ENCODE data around the gene SENP5. TPM values are rescaled to one million over a fixed set of nuclear protein-coding genes. Genes with fewer than 3 reads are reported as not detected.

Gene SENP5
- total RNA-seq, 3 donors from 2014 or later (not counting 1 experiment from before 2014, with no cell fraction given) = 77.0 to 98.7 (median 78.0) TPM

GRCh38 chr3:196949285-196949619 lies 81.5 kb downstream of the SENP5 start:
- Mint-ChIP-seq H3K4me1 (peaks cover 0 to 8% of the 10 kb centered on the region in 2 donors), H3K27ac (no peak overlapping the region), H3K4me3 (no peak overlapping the region), H3K36me3 (no peaks in the 10 kb centered on the region), H3K27me3 (ENCODE audit: low read depth in 2 of 2) (no peaks in the 10 kb centered on the region), H3K9me3 (no peaks in the 10 kb centered on the region)
- no peak for TF ChIP-seq CTCF (IDR thresholded peaks at IDR 0.05)
- no peak overlapping the region for H3K27ac ChIP-seq (ENCODE audit: low read length)
- WGBS (ENCODE audit: insufficient coverage) = 92% methylated on average over 6 of the region's 6 CpGs
- intact Hi-C loops (cut with micrococcal nuclease) = no loop called here
- H3K27me3 ChIP-seq (ENCODE audit: control insufficient read depth, insufficient read depth, low read length) = no peaks in the 10 kb centered on the region
- DNase-seq (no peak), ATAC-seq (no peak)
- H3K4me1 ChIP-seq (ENCODE audit: control insufficient read depth, insufficient read depth, low read length) = no peaks in the 10 kb centered on the region
- no peak overlapping the region for H3K4me3 ChIP-seq (ENCODE audit: low read length)
- no peaks in the 10 kb centered on the region for H3K9me3 ChIP-seq (ENCODE audit: control insufficient read depth, insufficient read depth, low read length)
- H3K36me3 ChIP-seq (ENCODE audit: control insufficient read depth, insufficient read depth, low read length) = no peaks in the 10 kb centered on the region

GRCh38 chr3:196949750-196950149 lies 82.0 kb downstream of the SENP5 start:
- Histone ChIP-seq H3K4me3 (ENCODE audit: low read length) (no peak overlapping the region), H3K36me3 (ENCODE audit: control insufficient read depth, insufficient read depth, low read length) (no peaks in the 10 kb centered on the region), H3K4me1 (ENCODE audit: control insufficient read depth, insufficient read depth, low read length) (no peaks in the 10 kb centered on the region), H3K27me3 (ENCODE audit: control insufficient read depth, insufficient read depth, low read length) (no peaks in the 10 kb centered on the region), H3K27ac (ENCODE audit: low read length) (no peak overlapping the region), H3K9me3 (ENCODE audit: control insufficient read depth, insufficient read depth, low read length) (no peaks in the 10 kb centered on the region)
- Mint-ChIP-seq H3K36me3 (no peaks in the 10 kb centered on the region), H3K4me1 (peaks cover 0 to 3% of the 10 kb centered on the region in 2 donors), H3K4me3 (no peak overlapping the region), H3K9me3 (no peaks in the 10 kb centered on the region), H3K27ac (no peak overlapping the region), H3K27me3 (ENCODE audit: low read depth in 2 of 2) (no peaks in the 10 kb centered on the region)
- DNase-seq (no peak), ATAC-seq (no peak)
- intact Hi-C loops (cut with micrococcal nuclease) = no loop called here
- TF ChIP-seq CTCF (IDR thresholded peaks at IDR 0.05) = no peak
- 95% methylated on average over 6 of the region's 6 CpGs for WGBS (ENCODE audit: insufficient coverage)

GRCh38 chr3:196951371-196951770 lies 83.7 kb downstream of the SENP5 start:
- Histone ChIP-seq H3K9me3 (ENCODE audit: control insufficient read depth, insufficient read depth, low read length) (no peaks in the 10 kb centered on the region), H3K4me1 (ENCODE audit: control insufficient read depth, insufficient read depth, low read length) (no peaks in the 10 kb centered on the region), H3K27me3 (ENCODE audit: control insufficient read depth, insufficient read depth, low read length) (no peaks in the 10 kb centered on the region), H3K36me3 (ENCODE audit: control insufficient read depth, insufficient read depth, low read length) (no peaks in the 10 kb centered on the region), H3K27ac (ENCODE audit: low read length) (no peak overlapping the region), H3K4me3 (ENCODE audit: low read length) (no peak overlapping the region)
- no peak for ATAC-seq
- no peak for DNase-seq
- Mint-ChIP-seq H3K27ac (no peak overlapping the region), H3K27me3 (ENCODE audit: low read depth in 2 of 2) (no peaks in the 10 kb centered on the region), H3K36me3 (no peaks in the 10 kb centered on the region), H3K4me3 (no peak overlapping the region), H3K4me1 (no peaks in the 10 kb centered on the region), H3K9me3 (no peaks in the 10 kb centered on the region)
- TF ChIP-seq CTCF (IDR thresholded peaks at IDR 0.05) = no peak
- intact Hi-C loops (cut with micrococcal nuclease) = no loop called here
- 87% methylated on average over 3 of the region's 3 CpGs for WGBS (ENCODE audit: insufficient coverage)

GRCh38 chr3:196954832-196955231 lies 87.1 kb downstream of the SENP5 start:
- Mint-ChIP-seq H3K4me3 (no peak overlapping the region), H3K36me3 (no peaks in the 10 kb centered on the region), H3K27me3 (ENCODE audit: low read depth in 2 of 2) (no peaks in the 10 kb centered on the region), H3K9me3 (no peaks in the 10 kb centered on the region), H3K4me1 (no peaks in the 10 kb centered on the region), H3K27ac (no peak overlapping the region)
- Histone ChIP-seq H3K4me1 (ENCODE audit: control insufficient read depth, insufficient read depth, low read length) (no peaks in the 10 kb centered on the region), H3K9me3 (ENCODE audit: control insufficient read depth, insufficient read depth, low read length) (no peaks in the 10 kb centered on the region), H3K36me3 (ENCODE audit: control insufficient read depth, insufficient read depth, low read length) (no peaks in the 10 kb centered on the region), H3K4me3 (ENCODE audit: low read length) (no peak overlapping the region), H3K27me3 (ENCODE audit: control insufficient read depth, insufficient read depth, low read length) (no peaks in the 10 kb centered on the region), H3K27ac (ENCODE audit: low read length) (no peak overlapping the region)
- ATAC-seq (no peak), DNase-seq (no peak)
- intact Hi-C loops (cut with micrococcal nuclease) = no loop called here
- 84% methylated on average over 7 of the region's 7 CpGs for WGBS (ENCODE audit: insufficient coverage)
- TF ChIP-seq CTCF (IDR thresholded peaks at IDR 0.05) = no peak

All from natural killer cell (primary cell).